Ovary (tissue), 9 donors: ENCODE data around the gene ANKRD6. TPM values are rescaled to one million over a fixed set of nuclear protein-coding genes. Genes with fewer than 3 reads are reported as not detected.

Experiments used
- DNase-seq, 5 donors: peaks; one replicate each; pipeline ENCODE4 v3.0.0-alpha.2; 2019 to 2020
- H3K27ac ChIP-seq, 2 donors: fragments of 200-600 bp; one replicate each; pipeline versions ENCODE4 v1.5.1 to v1.8.0; 2019 to 2022
- H3K27me3 ChIP-seq: fragments of 200-600 bp; one replicate; pipeline ENCODE4 v1.8.0; 2022
- H3K36me3 ChIP-seq: fragments of 200-600 bp; sonication (generic); one replicate; pipeline ENCODE4 v1.5.1; 2019
- H3K4me1 ChIP-seq: one replicate; pipeline ENCODE4 v1.8.1; 2013; ENCODE audit warnings: mild to moderate bottlenecking, moderate library complexity; ENCODE audit not compliant: insufficient read depth
- H3K4me3 ChIP-seq: fragments of 200-600 bp; sonication (generic); one replicate; pipeline ENCODE4 v1.5.1; 2017
- H3K9me3 ChIP-seq, 2 donors: fragments of 200-600 bp in 1 of 2; sonication (generic) in 1 of 2; one replicate each; pipeline versions ENCODE4 v1.5.1 to v1.8.1; 2013 to 2019; ENCODE audit warnings: mild to moderate bottlenecking in 1 of 2, moderate library complexity in 1 of 2
- EP300 ChIP-seq: sonication (generic); formaldehyde crosslinking; IDR thresholded peaks from one replicate; pipeline ENCODE4 v1.6.1; 2017; ENCODE audit warnings: antibody characterized with exemption
- POLR2A ChIP-seq: fragments of 450-650 bp; IDR thresholded peaks from one replicate; pipeline ENCODE4 v1.6.1; 2017; ENCODE audit warnings: antibody characterized with exemption, mild to moderate bottlenecking, moderate library complexity
- WGBS, 3 donors: extraction: QIAGEN DNeasy Blood & Tissue Kit in 1 of 3; methylation state at CpG; one replicate each; pipeline versions ENCODE4 v1.1.5 to v1.1.7; 2013 to 2017; 5-methylcytosine and 5-hydroxymethylcytosine counted together
- intact Hi-C, 4 donors: fragments of 100-400 bp; cut with DNase I; formaldehyde crosslinking; loops; one replicate each; pipeline versions ENCODE4 v1.11.0 to v1.15.1; 2022 to 2023
- polyA plus RNA-seq, 2 donors: library from polyadenylated mRNA; stranded (reverse); fragments of 200-250 nt in 1 of 2; fragments of 350-450 nt in 1 of 2; fragmentation: Illumina TruSeq in 1 of 2; extraction: RNeasy Lipid Tissue Mini Kit (QIAGEN cat#74804) in 1 of 2; gene quantifications; one replicate each; pipeline ENCODE4 v1.2.3, GENCODE V29; 2013 to 2014
- total RNA-seq, 7 donors: library from RNA; depleted of rRNA in 2 of 7; stranded (reverse); fragments of >200 nt in 2 of 7; fragmentation: NEBNext Ultra II Directional in 3 of 7; extraction: Animal tissue kit (Norgen Biotek cat#: 25700) in 3 of 7; gene quantifications; one replicate each; pipeline versions ENCODE4 v1.1.0 to v1.2.4, GENCODE V29; 2016 to 2023
- TF ChIP-seq, protein P1 (sequence below), 3 donors: fragments of 450-650 bp in 2 of 3; fragments of 200-600 bp in 1 of 3; IDR thresholded peaks; one replicate each; pipeline versions ENCODE4 v1.5.1 to v1.8.0; 2016 to 2022; ENCODE audit warnings: antibody characterized with exemption in 3 of 3, mild to moderate bottlenecking in 1 of 3
- donor health status: DM: no; HTN: no; CAD: no; lungs with moderate emphysema.
- donor health status: DM: no; HTN: no; CAD: no.
- donor health status: Bipolar disorder and iron deficiency.
- donor health status: DM: yes; HTN: yes; CAD: no.
- donor health status: DM: no; HTN: no; CAD: no.
- donor health status: DM: yes; HTN: yes; CAD: no.

The ANKRD6 gene
- total and polyA plus RNA-seq, 9 donors, result 14.7 to 50.1 (median 25.6) TPM

DNA sequence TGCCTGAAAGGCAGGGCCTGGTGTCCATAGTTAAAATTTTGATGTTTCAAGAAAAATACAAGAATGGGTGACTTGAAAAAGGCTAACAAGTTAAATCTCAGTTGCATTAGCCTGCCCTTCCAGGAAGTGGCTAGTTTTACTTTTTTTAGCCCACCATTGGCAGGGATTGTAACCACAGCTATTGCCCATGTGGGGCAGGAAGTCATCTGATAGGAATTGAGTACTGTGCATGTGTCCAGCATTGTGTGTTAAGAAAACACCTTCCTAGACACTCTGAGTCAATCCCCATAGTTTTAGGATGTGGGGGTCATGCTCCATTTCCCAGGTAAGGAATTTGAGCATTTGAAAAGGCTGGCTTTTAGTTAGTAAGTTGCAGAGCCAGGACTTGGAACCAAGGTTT, 178.7 kb downstream of the ANKRD6 start:
- H3K27me3 ChIP-seq, result no peaks in the 10 kb centered on the region
- no peak for DNase-seq
- no peak for TF ChIP-seq POLR2A
- TF ChIP-seq EP300, result no peak
- TF ChIP-seq, protein P1, sequence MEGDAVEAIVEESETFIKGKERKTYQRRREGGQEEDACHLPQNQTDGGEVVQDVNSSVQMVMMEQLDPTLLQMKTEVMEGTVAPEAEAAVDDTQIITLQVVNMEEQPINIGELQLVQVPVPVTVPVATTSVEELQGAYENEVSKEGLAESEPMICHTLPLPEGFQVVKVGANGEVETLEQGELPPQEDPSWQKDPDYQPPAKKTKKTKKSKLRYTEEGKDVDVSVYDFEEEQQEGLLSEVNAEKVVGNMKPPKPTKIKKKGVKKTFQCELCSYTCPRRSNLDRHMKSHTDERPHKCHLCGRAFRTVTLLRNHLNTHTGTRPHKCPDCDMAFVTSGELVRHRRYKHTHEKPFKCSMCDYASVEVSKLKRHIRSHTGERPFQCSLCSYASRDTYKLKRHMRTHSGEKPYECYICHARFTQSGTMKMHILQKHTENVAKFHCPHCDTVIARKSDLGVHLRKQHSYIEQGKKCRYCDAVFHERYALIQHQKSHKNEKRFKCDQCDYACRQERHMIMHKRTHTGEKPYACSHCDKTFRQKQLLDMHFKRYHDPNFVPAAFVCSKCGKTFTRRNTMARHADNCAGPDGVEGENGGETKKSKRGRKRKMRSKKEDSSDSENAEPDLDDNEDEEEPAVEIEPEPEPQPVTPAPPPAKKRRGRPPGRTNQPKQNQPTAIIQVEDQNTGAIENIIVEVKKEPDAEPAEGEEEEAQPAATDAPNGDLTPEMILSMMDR (IDR thresholded peaks at IDR 0.05), result no peak
- no peaks in the 10 kb centered on the region for H3K36me3 ChIP-seq
- no peak overlapping the region for H3K27ac ChIP-seq
- H3K9me3 ChIP-seq, result no peaks in the 10 kb centered on the region
- intact Hi-C loops, result loop anchor here (5.0 to 10.0 kb wide), 2 partner anchors 177 to 179 kb away; partner anchors contain the start of gene ANKRD6 (in 4 of the 4)
- no peak overlapping the region for H3K4me3 ChIP-seq
- no peaks in the 10 kb centered on the region for H3K4me1 ChIP-seq

DNA sequence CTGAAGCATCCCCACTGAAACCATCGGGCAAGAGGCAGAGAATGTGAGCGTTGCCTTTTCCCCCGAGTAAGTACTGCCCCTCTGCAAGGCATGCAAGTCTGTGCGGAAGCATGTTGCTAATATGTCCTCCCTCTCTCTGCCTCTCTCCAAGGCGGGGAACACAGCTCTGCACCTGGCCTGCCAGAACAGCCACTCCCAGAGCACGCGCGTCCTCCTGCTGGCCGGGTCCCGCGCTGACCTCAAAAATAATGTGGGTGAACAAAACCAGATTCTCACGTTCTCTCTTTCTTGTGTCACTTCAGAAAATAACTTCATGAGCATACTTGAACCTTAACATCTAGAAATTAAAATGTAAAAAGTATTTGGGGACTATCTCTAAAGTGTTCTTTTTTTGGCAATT, 179.2 kb downstream of the ANKRD6 start:
- Histone ChIP-seq H3K27ac (no peak overlapping the region), H3K4me1 (no peaks in the 10 kb centered on the region), H3K9me3 (no peaks in the 10 kb centered on the region), H3K27me3 (no peaks in the 10 kb centered on the region), H3K4me3 (no peak overlapping the region), H3K36me3 (no peaks in the 10 kb centered on the region)
- intact Hi-C loops, result loop anchor here (5.0 to 10.0 kb wide), 2 partner anchors 177 to 180 kb away; partner anchors contain the start of gene ANKRD6 (in 4 of the 4)
- WGBS, 3 donors, result 84 to 89% (median 84%) methylated on average over 12 of the region's 12 CpGs
- no peak for TF ChIP-seq EP300
- no peak for TF ChIP-seq POLR2A
- TF ChIP-seq, protein P1 (IDR thresholded peaks at IDR 0.05), result no peak
- DNase-seq, result no peak

DNA sequence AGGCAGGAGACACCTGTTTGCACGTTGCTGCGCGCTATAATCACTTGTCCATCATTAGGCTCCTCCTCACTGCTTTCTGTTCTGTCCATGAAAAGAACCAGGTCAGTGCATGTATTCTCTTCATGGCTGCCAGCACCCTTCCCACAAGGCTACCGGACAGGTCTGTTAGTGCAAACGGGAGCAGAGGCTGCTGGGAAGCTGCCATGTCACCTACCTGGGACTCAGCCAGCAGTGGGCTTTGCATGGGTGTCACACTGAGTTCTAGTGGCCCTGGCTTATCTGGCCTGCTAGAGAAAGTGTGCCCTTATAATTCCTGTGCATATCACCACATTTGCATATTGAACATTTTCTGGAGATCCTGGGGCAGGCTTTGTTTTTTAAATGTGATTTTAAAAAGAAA, 180.8 kb downstream of the ANKRD6 start:
- whole genome bisulfite sequencing, 3 donors, result 79 to 87% (median 80%) methylated on average over 5 of the region's 5 CpGs
- Histone ChIP-seq H3K36me3 (no peaks in the 10 kb centered on the region), H3K27me3 (no peaks in the 10 kb centered on the region), H3K4me3 (no peak overlapping the region), H3K4me1 (no peaks in the 10 kb centered on the region), H3K9me3 (no peaks in the 10 kb centered on the region), H3K27ac (no peak overlapping the region)
- intact Hi-C loops, result loop anchor here (5.0 to 10.0 kb wide), 2 partner anchors 179 to 181 kb away; partner anchors contain the start of gene ANKRD6 (in 4 of the 4)
- DNase-seq, result no peak
- TF ChIP-seq EP300 (no peak), POLR2A (no peak)
- TF ChIP-seq, protein P1 (IDR thresholded peaks at IDR 0.05), result no peak

DNA sequence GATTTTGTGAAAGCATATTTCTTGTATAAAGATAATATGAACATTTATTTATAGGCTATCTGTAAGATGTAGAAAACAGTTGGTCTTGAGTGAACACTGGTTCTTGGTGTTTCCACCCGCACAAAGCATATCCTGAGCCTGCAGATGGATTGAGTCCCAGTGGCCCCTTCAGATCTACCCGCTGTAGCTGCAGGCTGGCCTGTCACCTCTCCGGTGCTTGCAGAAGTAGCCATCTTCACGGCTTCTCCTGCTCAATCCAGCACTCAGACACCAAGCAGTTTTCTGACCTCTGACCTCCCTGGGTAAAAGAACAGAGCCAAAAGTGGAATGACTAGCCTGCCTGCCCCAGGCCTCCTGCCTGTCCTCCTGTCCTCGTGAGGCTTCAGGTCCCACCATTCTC, 182.9 kb downstream of the ANKRD6 start:
- DNase-seq, result no peak
- Histone ChIP-seq H3K36me3 (no peaks in the 10 kb centered on the region), H3K4me3 (no peak overlapping the region), H3K27me3 (no peaks in the 10 kb centered on the region), H3K9me3 (no peaks in the 10 kb centered on the region), H3K27ac (no peak overlapping the region), H3K4me1 (no peaks in the 10 kb centered on the region)
- TF ChIP-seq POLR2A (no peak), EP300 (no peak)
- TF ChIP-seq, protein P1 (IDR thresholded peaks at IDR 0.05), result no peak
- intact Hi-C loops, result loop anchor here in 1 of 4 donors (10.0 kb wide), 1 partner anchor 181 kb away; the partner anchor contains the start of gene ANKRD6
- 84 to 91% (median 89%) methylated on average over 5 of the region's 5 CpGs for WGBS, 3 donors
